Stimulated activated CD4-positive, alpha-beta T cell treated with anti-CD3 and anti-CD28 coated beads, TNF-alpha, amount 100 ng/mL, for 24 hours (primary cell): ENCODE measurements around the gene INSR.
"Not testable (repeated sequence)": the region's sequence is repeated elsewhere in the genome, so short reads cannot be mapped to it uniquely, and the experiment has no call there.

Experiments used
- DNase-seq, 3 experiments: peaks; one replicate each; pipeline ENCODE4 v3.0.0-alpha.2; 2020; ENCODE audit warnings: low read depth in 3 of 3

Gene INSR

DNA sequence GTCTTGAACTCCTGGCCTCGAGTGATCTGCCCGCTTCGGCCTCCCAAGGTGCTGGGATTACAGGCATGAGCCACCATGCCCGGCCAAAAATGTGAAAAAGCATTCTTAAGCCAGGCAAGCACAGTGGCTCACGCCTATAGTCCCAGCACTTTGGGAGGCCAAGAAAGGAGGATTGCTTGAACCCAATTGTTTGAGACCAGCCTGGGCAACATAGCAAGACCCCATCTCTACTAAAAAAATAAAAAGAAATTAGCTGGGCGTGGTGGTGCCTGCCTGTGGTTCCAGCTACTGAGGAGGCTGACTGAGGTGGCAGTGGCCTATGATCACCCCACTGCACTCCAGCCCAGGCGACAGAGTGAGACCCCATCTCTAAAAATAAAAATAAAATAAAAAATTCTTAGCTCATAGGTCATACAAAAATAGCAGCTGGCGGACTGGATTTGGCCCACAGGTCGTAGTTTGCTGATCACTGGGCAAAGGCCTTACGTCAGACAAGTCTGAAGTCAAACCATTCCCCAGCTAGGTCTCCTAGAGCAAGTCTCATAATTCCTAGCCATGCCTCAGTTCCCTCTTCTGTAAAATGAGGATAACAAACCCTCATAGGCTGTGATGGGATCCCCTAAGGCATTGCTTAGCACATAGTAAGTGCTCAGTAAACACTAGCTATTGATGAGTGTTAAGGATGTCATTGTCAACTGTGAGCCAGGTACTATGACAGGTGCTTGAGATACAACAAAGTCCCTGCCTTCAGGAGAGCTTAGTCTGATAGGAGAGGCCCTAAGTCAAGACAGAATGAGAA is 36.0 kb downstream of the INSR start:
- no peak for DNase-seq

DNA sequence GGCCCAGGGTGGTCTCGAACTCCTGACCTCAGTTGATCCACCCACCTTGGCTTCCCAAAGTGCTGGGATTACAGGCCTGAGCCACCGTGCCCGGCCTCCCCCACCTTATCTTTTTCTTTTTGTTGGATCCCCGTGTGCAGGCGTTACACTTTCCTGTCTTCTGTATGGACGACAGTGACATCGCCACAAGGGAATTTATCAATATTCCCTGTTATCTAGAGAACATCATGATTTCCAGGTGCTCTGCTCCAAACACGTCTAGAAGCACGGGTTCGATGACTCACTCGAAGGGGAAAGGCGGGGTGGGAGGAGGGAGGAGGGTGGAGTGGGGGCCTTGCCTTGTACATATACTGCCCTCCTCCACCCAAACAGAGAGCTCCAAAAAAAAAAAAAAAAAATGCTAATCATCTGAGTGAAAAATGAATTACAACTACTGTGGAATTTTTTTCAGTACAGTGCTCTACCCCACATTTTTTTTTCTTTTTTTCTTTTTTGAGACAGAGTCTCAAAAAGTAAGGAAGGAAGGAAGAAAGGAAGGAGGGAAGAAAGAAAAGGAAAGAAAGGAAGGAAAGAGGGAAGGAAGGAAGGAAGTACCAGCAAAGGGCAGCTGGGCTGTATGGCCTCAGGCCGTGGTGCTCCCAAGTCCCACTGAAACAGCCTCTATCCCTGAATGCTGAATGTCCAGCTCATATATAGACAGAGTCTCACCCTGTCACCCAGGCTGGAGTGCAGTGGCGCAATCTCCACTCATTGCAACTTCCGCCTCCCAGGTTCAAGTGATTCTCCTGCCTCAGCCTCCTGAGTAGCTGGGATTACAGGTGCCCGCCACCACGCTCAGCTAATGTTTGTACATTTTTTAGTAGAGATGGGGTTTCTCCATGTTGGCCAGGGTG is 36.8 kb downstream of the INSR start:
- DNase-seq = no peak

DNA sequence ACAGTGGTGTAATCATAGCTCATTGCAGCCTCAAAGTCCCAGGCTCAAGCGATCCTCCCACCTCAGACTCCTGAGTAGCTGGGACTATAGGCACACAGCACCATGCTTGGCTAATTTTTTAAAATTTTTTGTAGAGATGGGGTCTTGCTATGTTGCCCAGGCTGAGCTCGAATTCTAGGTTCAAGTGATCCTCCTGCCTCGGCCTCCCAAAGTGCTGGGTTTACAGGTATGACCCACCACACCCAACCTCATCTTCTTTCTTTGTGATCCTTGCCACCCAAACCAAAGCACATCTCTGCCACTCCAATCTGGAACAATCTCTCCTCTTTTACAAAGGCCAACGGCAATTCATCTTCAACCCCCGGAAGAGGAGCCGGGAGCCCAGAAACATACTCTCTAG is 38.6 kb downstream of the INSR start:
- DNase-seq = no peak

DNA sequence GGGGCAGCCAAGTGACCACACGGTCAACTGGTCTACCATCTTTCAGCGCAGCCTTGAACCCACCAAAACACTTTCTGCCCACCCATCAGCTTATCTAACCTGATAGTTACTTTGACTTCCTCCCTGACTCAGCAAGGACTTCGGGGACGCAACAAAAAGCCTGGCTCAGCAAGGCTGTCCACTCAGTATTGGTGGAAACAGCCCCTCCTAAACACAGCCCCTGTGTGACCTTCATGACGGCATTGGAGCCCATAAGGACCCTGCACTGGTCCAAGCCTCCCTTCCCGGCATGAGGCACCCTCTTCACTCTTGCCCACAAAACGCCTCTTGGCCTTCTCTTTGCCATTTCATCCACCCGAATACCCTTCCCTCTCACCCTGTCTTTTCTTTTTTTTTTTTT is 39.1 kb downstream of the INSR start:
- no peak for DNase-seq

DNA sequence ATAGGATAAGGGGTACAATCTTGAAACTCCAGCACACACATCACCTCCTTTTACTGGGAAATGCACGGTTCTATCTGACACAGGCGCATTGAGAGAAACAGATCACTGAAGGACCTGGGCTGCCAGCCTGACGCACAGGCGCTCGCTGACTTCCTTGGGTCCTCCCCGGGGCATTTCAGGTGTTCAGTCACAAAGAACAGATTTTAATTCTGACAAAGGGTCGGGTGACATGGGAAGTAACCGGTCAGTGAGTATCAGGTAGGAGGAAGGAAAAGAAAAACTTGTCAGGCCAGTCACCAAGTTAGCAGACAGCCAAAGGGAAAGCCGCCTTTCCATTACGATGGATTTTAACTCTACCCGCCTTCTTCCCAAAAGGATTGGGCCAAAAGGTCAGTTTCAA is 39.6 kb downstream of the INSR start:
- no peak for DNase-seq

DNA sequence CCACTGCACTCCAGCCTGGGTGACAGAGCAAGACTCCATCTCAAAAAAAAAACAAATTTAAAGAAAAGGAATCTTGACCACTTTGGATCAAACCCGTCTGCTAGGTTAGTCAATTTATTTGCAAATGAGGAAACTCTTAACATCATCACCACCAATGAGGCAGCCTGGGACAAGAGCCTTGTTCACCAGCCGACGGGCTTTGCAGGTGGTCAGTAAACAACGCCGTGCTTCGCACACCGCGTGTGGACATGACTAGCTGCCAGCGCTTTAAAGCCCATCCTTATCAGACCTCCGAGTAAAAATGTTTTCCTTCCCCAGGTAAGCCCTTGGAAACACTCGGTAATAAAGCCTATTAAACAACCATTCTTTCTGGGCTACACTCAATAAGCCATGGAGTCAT is 41.9 kb downstream of the INSR start:
- DNase-seq = no peak

DNA sequence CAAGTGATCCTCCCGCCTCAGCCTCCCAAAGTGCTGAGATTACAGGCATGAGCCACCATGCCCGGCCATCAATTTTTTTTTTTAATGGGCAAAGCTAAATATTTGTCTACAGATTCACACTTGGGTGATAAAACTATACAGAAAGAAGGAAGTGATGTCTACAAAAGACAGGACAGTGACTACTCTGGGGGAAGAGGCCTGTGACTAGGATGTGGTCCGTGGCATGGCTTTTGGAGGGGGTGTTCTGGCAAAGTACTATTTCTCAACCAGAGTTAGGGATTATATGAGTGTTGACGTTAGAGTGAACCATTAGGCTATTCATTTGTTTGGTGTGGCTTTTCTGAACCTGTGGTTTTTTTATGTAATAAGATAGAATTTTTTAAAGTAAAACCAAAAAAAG is 42.7 kb downstream of the INSR start:
- DNase-seq = no peak

DNA sequence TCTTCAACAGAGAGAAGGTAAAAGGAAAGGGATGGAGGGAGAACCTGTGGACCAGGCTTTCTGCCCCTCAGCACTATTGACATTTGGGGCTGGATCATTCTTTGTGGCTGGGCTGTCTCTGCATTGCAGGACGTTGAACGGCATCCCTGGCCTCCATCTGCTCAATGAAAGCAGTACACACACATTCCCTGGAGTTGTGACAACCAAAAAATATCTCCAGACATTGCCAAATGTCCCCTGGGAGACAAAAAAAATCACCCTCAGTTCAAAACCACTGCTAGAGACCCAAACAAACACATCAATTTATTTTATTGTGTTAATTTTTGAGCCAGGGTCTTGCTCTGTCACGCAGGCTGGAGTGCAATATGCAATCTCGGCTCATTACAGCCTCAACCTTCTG is 43.3 kb downstream of the INSR start:
- DNase-seq = no peak

DNA sequence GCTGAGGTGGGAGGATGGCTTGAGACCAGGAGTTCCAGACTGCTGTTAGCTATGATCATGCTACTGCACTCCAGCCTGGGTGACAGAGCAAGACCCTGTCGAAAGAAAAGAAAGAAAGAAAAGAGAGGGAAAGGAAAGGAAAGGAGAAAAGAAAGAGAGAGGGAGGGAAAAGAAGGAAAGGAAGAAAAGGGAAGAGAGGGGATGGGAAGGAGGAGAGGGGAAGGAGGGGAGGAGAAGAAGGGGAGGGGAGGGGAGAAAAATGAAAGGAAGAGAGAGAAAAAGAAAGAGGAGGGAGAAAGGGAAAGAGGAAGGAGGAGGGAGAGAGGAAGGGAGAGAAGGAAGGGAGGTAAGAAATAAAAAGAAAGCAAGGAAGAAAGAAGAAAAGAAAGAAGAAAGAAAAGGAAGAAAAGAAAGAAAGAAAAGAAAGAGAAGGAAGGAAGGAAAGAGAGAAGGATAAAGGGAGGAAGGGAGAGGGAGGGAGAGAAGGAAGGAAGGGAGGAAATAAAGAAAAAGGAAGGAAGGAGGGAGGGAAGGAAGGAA is 44.1 kb downstream of the INSR start:
- no peak for DNase-seq

DNA sequence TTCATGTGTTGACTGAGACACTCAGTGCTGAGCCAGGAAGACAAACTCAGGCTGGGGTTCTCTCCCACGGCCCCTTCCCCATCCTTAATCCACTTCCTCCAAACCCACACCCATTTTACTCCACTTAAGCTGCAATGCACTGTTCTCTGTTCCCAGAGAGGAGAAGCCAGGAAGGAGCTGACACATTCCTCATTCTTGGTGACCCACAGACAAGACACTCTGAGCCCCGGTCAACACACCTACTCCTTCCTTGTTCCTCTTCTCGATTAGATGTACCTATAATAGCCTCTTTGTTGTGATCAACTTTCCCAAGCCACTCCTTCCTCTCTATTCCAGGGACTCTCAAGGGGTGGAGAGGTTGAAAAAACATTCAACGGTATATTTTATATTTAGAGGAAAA is 47.1 kb downstream of the INSR start:
- DNase-seq = no peak

DNA sequence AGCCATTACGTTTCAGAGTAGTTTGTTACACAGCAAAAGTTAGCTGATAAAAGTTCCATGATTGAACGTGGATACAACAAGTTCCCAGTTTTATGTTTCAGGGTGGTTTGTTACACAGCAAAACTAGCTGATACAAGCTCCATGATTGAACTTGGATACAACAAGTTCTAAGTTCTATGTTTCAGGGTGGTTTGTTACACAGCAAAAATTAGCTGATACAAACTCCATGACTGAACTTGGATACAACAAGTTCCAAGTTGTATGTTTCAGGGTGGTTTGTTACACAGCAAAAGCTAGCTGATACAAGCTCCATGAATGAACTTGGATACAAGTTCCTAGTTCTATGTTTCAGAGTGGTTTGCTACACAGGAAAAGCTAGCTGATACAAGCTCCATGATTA is 47.6 kb downstream of the INSR start:
- DNase-seq = no peak

DNA sequence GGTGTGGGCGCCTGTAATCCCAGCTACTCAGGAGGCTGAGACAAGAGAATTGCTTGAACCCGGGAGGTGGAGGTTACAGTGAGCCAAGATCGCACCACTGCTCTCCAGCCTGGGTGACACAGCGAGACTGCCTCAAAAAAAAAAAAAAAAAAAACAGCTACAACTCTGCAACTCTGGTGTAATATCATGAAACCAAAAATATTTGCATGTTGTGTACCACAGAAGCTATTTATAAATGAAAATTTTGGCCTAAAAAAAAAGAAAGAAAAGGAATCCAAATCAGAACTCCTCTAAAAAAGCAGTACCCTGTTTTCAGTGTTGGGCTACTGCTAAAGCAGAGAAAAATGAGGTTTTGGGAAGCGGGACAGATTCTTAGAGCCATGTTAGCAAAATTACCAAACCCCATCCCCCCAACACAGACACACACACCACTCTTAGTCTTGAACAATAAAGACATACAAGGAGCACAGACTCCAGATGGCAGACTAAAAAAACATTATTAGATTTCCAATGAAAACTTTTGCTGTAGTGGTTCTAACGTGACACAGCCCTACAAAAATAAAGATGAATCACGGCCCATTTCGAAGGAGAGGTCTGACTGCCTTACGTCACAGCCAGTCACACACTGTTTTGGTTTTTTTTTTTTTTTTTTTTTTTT is 51.5 kb downstream of the INSR start:
- no peak for DNase-seq

DNA sequence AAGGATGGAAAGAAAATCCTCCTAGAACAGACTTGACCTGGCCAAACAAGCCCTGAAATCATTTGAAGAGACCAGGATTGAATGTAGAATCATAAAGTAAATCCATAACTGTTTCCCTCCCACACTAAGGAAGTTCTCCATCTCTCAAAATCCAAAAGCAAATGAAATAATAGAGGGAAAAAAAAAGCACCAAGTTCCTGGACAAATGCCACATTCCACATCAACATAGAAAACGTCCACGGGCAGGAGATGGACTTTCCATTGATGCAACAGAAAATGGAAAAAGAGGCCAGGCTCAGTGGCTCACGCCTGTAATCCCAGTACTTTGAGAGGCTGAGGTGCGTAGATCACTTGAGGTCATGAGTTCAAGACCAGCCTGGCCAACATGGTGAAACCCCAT is 56.2 kb downstream of the INSR start:
- DNase-seq = no peak

DNA sequence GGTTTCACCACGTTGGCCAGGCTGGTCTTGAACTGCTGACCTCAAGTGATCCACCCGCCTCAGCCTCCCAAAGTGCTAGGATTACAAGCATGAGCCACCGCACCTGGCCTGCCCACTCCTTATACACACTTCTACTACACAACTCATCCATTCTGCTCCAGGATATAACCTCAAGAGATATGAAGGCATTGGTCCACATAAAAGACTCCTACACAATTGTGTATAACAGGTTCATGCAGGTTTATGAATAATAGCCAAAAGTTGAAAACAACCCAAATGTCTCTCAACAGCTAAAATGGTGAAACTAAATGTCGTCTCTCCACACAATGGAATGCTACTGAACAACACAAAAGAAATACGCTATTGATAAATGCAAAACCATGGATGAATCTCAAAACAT is 58.1 kb downstream of the INSR start:
- no peak for DNase-seq

DNA sequence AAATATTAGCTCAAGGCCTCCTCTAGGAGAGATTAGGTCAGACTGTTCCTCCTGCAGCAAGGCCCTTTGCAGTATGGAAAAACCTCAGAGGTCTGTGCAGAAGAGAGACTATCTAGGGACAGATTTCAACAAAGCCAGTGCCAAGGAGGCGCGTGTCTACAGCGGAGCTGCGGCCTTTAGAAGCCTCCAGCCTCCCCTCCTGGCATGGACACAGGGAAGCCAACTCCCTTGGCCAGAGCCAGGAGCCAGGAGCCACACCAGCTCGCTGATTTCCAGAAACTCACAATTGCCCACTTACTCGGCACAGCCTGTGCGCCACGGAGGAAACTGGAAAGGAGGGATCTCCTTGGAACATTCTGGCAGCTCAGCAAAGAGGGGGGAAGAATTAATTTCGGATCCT is 63.4 kb downstream of the INSR start:
- DNase-seq = no peak

DNA sequence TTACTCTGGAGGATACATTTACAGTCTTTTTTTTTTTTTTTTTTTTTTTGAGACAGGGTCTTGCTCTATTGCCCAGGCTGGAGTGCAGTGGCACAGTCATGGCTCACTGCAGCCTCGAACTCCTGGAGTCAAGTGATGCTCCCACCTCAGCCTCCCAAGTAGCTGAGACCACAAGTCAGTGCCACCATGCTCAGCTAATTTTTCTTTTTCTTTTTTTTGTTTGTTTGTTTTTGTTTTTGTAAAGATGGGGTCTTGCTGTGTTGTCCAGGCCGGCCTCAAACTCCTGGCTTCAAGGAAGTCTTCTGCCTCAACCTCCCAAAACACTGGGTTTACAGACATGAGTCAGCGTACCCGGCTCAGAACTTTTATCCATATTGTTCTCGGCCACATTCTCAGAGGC is 64.5 kb downstream of the INSR start:
- no peak for DNase-seq

DNA sequence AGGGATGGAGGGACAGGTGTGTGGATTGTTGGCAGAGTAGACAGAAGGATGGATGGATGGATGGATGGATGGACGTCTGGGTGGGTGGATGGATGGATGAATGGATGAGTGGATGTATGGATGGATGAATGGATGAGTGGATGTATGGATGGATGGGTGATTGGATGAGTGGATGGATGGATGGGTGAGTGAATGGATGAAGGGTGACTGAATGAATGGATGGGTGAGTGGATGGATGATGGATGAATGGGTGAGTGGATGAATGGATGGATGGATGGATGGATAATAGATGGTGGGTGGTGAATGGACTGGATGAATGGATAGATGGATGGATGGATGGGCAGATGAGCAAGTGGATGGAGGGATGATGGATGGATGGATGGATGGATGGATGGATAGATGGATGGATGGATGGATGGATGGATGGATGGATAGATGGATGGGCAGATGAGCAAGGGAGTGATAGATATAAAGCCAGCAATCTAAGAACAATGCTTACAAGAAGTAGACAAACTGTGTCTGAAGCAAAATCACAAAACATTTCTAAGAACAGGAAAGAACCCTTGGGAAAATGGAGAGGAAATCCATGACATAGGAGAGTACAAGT is 65.2 kb downstream of the INSR start:
- DNase-seq = no peak

DNA sequence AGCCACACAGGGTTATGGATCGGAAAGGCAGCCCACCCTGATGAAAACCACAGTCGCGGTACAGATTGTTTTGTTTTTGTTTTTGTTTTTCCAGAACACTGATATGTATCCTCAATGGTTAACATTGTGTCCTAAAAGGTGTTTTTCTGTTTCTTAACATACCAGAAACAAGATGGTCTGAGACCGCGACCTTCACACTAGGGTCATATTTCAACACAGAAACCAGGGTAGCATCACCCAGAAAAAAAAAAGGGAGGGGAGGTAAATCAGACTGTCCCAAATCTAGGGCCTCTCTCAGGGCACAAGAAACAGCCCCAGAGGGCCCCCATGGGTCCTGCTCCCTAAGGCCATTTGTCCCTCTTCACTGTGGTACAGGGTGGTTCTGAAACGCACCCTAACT is 66.5 kb downstream of the INSR start:
- DNase-seq = no peak

DNA sequence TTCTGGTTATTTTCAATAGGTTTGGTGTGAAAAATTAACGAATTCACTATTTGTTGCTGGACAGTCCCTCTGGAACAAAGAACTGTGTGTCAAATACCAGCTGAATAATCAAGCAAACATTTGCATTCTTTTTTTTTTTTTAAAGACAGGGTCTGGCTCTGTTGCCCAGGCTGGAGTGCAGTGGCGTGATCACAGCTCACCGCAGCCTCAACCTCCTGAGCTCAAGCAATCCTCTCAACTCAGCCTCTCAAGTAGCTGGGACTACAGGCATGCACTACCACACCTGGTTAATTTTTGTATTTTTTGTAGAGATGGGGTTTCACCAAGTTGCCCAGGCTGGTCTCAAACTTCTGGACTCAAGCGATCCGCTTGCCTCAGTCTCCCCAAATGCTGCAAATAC is 67.1 kb downstream of the INSR start:
- DNase-seq = not testable (repeated sequence)

DNA sequence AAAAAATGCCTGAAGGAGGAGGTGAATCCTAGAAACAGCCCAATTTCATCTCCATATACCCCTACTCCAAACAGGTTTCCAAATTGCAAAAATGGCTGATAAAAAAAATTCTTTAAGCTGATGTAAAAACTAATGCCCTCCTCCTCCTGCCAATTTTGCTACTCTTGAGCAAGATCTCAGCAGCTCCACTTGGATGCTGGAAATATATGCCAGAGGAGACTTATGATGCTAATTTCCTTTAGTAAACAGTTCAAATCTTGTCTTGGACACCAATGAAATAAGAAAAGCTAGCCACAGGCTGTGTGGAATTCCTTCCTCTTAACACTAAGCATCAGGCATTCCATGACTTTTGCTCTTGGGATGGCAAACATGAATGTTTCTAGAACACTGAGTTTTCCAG is 67.5 kb downstream of the INSR start:
- DNase-seq = no peak

DNA sequence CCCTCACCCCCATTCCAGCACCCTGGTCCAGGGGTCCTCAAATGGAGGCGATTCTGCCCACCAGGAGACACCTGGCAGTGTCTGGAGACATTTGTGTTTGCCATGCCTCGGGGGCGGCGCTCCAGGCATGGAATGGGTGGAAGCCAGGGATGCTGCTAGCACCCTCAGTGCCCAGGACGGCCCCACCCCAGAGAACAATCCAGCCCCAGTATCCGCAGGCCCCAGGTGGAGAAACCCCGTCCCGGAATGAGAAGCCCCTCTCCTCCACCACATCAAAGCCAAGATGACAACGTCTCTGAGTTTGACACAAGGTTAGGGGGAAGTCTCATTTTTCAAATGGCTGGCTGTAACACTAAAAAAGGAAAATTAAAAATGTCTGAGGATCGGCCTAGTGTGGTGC is 68.5 kb downstream of the INSR start:
- DNase-seq = no peak

DNA sequence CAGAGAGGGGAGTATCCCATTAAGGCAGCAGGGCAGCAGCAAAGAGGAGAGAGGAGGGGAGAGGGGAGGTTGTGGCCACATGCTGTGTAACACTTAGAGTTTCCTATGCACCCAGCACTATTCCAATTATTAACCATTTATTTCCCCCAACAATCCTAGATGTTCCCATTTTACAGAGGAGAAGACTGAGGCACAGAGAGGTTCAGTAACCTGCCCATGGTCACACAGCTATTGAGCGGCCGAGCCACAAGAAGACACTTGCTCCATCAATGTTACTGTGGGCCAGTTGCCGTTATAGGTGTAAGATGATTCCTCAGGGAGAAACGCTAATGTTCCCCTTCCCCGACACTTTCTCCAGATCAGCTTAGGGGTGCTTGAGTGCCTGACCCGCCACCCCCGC is 69.2 kb downstream of the INSR start:
- DNase-seq = no peak
